Keratinocyte (primary cell): ENCODE results near the gene ZNF512B. TPM values are rescaled to one million over a fixed set of nuclear protein-coding genes. Genes with fewer than 3 reads are reported as not detected.

Experiments used
- DNase-seq: peaks from one replicate; pipeline ENCODE4 v3.0.0-alpha.2; 2011; ENCODE audit warnings: low read depth, missing footprints, low spot score
- FAIRE-seq: peaks from 2 replicates; lab custom pipeline; 2011; peaks lifted over from hg19 to GRCh38; lab: Jason Lieb, UNC
- H2AFZ ChIP-seq: 2 replicates; pipeline ENCODE4 v1.6.0; 2012; ENCODE audit warnings: low read length, control low read depth, inconsistent platforms; ENCODE audit not compliant: control insufficient read depth
- H3K27ac ChIP-seq: 2 replicates; pipeline ENCODE4 v1.5.1; 2011; ENCODE audit warnings: low read length; ENCODE audit not compliant: control insufficient read depth, insufficient read depth
- H3K27me3 ChIP-seq: 3 replicates; pipeline ENCODE4 v1.6.0; 2011; ENCODE audit warnings: low read length; ENCODE audit not compliant: control insufficient read depth, insufficient read depth; ENCODE audit errors: extremely low read depth
- H3K36me3 ChIP-seq, 2 experiments: 2 replicates in 1 of 2; 3 replicates in 1 of 2; pipeline ENCODE4 v1.5.1; 2011; ENCODE audit warnings: low read length in 2 of 2, mild to moderate bottlenecking in 1 of 2; ENCODE audit not compliant: control insufficient read depth in 2 of 2, insufficient read depth in 2 of 2; ENCODE audit errors: extremely low read depth in 1 of 2
- H3K4me1 ChIP-seq: 3 replicates; pipeline ENCODE4 v1.5.1; 2011; ENCODE audit warnings: low read length; ENCODE audit not compliant: control insufficient read depth, insufficient read depth; ENCODE audit errors: extremely low read depth
- H3K4me2 ChIP-seq: 3 replicates; pipeline ENCODE4 v1.6.0; 2011; ENCODE audit warnings: low read depth, low read length; ENCODE audit not compliant: control insufficient read depth, insufficient read depth; ENCODE audit errors: extremely low read depth
- H3K4me3 ChIP-seq, 3 experiments: fragments of 200-600 bp in 1 of 3; sonication (generic) in 1 of 3; 2 replicates in 2 of 3; 3 replicates in 1 of 3; pipeline ENCODE4 v1.5.1; 2011 to 2016; ENCODE audit warnings: low read length in 3 of 3, mild to moderate bottlenecking in 3 of 3, control low read depth in 2 of 3, inconsistent platforms in 1 of 3, low read depth in 1 of 3, mixed read lengths in 1 of 3, mixed run types in 1 of 3, moderate library complexity in 1 of 3; ENCODE audit not compliant: control insufficient read depth in 2 of 3, insufficient read depth in 2 of 3; ENCODE audit errors: extremely low read depth in 1 of 3
- H3K79me2 ChIP-seq: 2 replicates; pipeline ENCODE4 v1.6.0; 2012; ENCODE audit warnings: low read length; ENCODE audit not compliant: control insufficient read depth, insufficient read depth
- H3K9ac ChIP-seq: 3 replicates; pipeline ENCODE4 v1.6.0; 2011; ENCODE audit warnings: low read length; ENCODE audit not compliant: control insufficient read depth, insufficient read depth; ENCODE audit errors: extremely low read depth
- H3K9me1 ChIP-seq: 3 replicates; pipeline ENCODE4 v1.6.0; 2011; ENCODE audit warnings: low read length; ENCODE audit not compliant: control insufficient read depth, insufficient read depth; ENCODE audit errors: extremely low read depth
- H3K9me3 ChIP-seq: 2 replicates; pipeline ENCODE4 v1.5.1; 2012; ENCODE audit warnings: low read depth, low read length; ENCODE audit not compliant: control insufficient read depth
- H4K20me1 ChIP-seq: 3 replicates; pipeline ENCODE4 v1.6.0; 2011; ENCODE audit warnings: low read length; ENCODE audit not compliant: control insufficient read depth, insufficient read depth; ENCODE audit errors: extremely low read depth
- EZH2 ChIP-seq: IDR thresholded peaks from one replicate; pipeline ENCODE4 v1.6.1; 2012; ENCODE audit warnings: inconsistent platforms, mild to moderate bottlenecking, low read length, moderate library complexity
- dilution Hi-C: fragments of 300-500 bp; cut with MboI; formaldehyde crosslinking; loops from one replicate; pipeline ENCODE4 v1.7.0; 2020; ENCODE audit warnings: low sequenced_read_pairs; ENCODE audit not compliant: extremely low pct_ligation_motif_present
- polyA plus RNA-seq, 5 experiments: library from polyadenylated mRNA; depleted of rRNA in 3 of 5; stranded (reverse) in 3 of 5; stranded (forward) in 1 of 5; unstranded in 1 of 5; fragments of >200 nt; gene quantifications; 1 replicate in 1 of 5; 2 replicates in 3 of 5; 3 replicates in 1 of 5; pipeline versions ENCODE4 v1.2.1 to v1.2.3, GENCODE V29; 2011 to 2012; ENCODE audit warnings: missing spikeins in 2 of 5, low read depth in 1 of 5, low replicate concordance in 1 of 5
- TF ChIP-seq, protein P1 (sequence below), 3 experiments: IDR thresholded peaks in 1 of 3; conservative IDR thresholded peaks in 1 of 3; optimal IDR thresholded peaks in 1 of 3; 2 replicates in 2 of 3; 3 replicates in 1 of 3; pipeline versions ENCODE3 to v1.5.1; 2011; ENCODE audit warnings: low read length in 3 of 3, mild to moderate bottlenecking in 3 of 3, moderate library complexity in 2 of 3, control low read depth in 1 of 3, inconsistent platforms in 1 of 3; ENCODE audit not compliant: insufficient read depth in 2 of 3; ENCODE audit errors: extremely low read depth in 1 of 3

The ZNF512B gene
- polyA plus RNA-seq, 1 donor (not counting 4 experiments of a cell fraction or from before 2014, with no cell fraction given), result 2.4 TPM

- DNase-seq, result no peak
- Histone ChIP-seq H3K27me3 (no peaks in the 10 kb centered on the region), H3K4me3 (peak within 1 kb of the TSS; percentile 89 to 94 (median 91)), H4K20me1 (no peaks in the 10 kb centered on the region), H3K27ac (peak within 1 kb of the TSS; percentile 91), H2AFZ (peak within 1 kb of the TSS; percentile 96), H3K79me2 (peaks cover 20% of the 10 kb centered on the region), H3K9me1 (no peaks in the 10 kb centered on the region), H3K4me1 (peaks cover 29% of the 10 kb centered on the region), H3K9me3 (no peaks in the 10 kb centered on the region), H3K4me2 (peak within 1 kb of the TSS; percentile 96), H3K36me3 (peaks cover 8 to 25% of the 10 kb centered on the region in 2 experiments), H3K9ac (peak within 1 kb of the TSS; percentile 80)
- dilution Hi-C loops, result no loop called here
- TF ChIP-seq, protein P1, sequence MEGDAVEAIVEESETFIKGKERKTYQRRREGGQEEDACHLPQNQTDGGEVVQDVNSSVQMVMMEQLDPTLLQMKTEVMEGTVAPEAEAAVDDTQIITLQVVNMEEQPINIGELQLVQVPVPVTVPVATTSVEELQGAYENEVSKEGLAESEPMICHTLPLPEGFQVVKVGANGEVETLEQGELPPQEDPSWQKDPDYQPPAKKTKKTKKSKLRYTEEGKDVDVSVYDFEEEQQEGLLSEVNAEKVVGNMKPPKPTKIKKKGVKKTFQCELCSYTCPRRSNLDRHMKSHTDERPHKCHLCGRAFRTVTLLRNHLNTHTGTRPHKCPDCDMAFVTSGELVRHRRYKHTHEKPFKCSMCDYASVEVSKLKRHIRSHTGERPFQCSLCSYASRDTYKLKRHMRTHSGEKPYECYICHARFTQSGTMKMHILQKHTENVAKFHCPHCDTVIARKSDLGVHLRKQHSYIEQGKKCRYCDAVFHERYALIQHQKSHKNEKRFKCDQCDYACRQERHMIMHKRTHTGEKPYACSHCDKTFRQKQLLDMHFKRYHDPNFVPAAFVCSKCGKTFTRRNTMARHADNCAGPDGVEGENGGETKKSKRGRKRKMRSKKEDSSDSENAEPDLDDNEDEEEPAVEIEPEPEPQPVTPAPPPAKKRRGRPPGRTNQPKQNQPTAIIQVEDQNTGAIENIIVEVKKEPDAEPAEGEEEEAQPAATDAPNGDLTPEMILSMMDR (optimal IDR thresholded peaks at IDR 0.05 in 1 of 3, IDR thresholded peaks at IDR 0.05 in 1 of 3, conservative IDR thresholded peaks at IDR 0.05 in 1 of 3; ENCODE audit: extremely low read depth in 1 of 3, insufficient read depth in 2 of 3, low read length in 3 of 3), result peak; percentile 80 to 92 (median 91)
- TF ChIP-seq EZH2, result no peak
- no peak for FAIRE-seq
Measured at GRCh38 chr20:63980806-63981728, 11.3 kb upstream of the ZNF512B start, which contains the start of gene PRPF6. Gene PRPF6, plus strand, starts transcription at chr20:63981132. Its CDS starts 114 bp downstream, at chr20:63981246.

DNA sequence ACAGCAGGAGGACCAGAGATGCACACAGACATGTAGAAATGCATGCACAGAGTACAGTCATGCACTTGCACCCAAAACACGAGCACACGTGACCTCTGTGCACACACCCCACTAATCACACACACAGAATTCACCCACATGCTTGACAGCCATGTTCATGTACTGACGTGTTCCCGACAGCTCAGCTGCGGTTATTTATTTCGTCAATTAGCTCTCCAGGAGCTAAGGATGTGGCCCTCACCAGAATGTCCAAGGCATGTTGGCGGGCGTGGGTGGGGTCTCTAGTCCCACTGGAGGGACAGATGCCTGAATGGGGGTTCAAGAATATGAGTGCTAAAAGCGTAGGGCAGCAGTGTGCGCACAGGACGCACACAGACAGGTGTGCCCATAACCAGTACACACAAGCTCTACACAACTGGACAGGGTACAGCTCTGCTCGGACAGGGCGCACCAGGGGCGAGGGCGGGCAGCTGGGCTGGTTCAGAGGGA lies 10.6 kb upstream of the ZNF512B start:
- Histone ChIP-seq H3K79me2 (peaks cover 20% of the 10 kb centered on the region), H3K4me3 (peak overlapping the region; percentile 89 to 94 (median 91)), H3K27ac (peak overlapping the region; percentile 91), H3K4me2 (peak overlapping the region; percentile 96), H4K20me1 (no peaks in the 10 kb centered on the region), H3K9ac (peak overlapping the region; percentile 80), H3K9me1 (no peaks in the 10 kb centered on the region), H3K9me3 (no peaks in the 10 kb centered on the region), H3K4me1 (peaks cover 29% of the 10 kb centered on the region), H2AFZ (peak overlapping the region; percentile 72), H3K36me3 (peaks cover 8 to 18% of the 10 kb centered on the region in 2 experiments), H3K27me3 (no peaks in the 10 kb centered on the region)
- FAIRE-seq, result peak; percentile 67
- DNase-seq, result peak; percentile 81
- no peak for TF ChIP-seq EZH2
- TF ChIP-seq, protein P1 (optimal IDR thresholded peaks at IDR 0.05 in 1 of 3, IDR thresholded peaks at IDR 0.05 in 1 of 3, conservative IDR thresholded peaks at IDR 0.05 in 1 of 3; ENCODE audit: extremely low read depth in 1 of 3, insufficient read depth in 2 of 3, low read length in 3 of 3), result no peak
- dilution Hi-C loops, result no loop called here
